SK-N-MC (cell line): ENCODE results near the gene SORBS2.

ENCODE experiments used
- EZH2 ChIP-seq: fragments of 200-600 bp; sonication (generic); IDR thresholded peaks from one replicate; pipeline ENCODE4 v1.6.1; 2017; ENCODE audit warnings: antibody characterized with exemption
- FOXP2 ChIP-seq: optimal IDR thresholded peaks from 2 replicates; pipeline ENCODE3; 2011; ENCODE audit warnings: mild to moderate bottlenecking, moderate library complexity; ENCODE audit not compliant: insufficient read depth; ENCODE audit errors: extremely low read length, control extremely low read depth

DNA sequence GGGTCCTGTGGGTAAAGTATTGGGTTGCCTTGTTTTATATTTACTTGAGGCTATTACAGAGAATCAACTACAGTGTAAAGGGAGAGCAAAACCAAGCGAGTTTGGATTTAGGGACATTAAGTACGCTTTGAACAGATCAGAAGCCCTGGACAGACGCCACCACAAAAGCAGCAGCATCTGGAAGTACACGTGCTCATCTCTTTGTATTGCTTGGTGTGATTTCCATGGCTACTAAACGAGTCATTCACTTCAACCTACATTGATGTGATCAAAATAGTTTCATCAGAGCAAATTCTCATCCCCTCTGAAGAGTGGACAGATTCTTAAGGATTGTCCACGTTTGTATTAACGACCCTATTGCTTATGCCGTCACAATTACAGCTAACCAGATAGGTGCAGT, 85.1 kb downstream of the SORBS2 start:
- TF ChIP-seq EZH2, result no peak
- no peak for TF ChIP-seq FOXP2
